ENCODE measurements around the gene ZMYM4.
"Not testable (repeated sequence)": the region's sequence is repeated elsewhere in the genome, so short reads cannot be mapped to it uniquely, and the experiment has no call there.

Gene ZMYM4

DNA sequence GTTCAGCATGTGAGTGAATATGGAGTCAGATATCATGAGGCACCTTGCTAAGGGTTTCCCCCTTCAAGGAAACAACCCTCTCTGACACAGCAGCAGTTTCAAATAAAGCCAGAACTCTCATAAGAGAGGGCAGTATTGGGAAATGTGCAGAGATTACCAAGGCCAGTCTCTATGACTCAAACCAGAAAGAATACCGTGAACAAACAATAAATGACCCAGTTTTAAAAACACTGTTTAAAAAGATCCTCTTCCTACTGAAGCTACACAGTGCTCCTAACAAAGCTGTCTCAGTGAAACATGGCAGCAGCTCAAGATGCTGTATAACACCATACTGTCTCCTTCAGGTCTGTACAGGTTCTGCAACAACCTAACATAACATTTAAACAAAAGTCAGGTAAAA is 186.1 kb downstream of the ZMYM4 start:
- peak overlapping the region in 1 of 5 donors; percentile 28 for H3K9ac ChIP-seq (ENCODE audit: low read length in 5 of 5)
- peaks cover 18 to 29% (median 26%) of the 10 kb centered on the region in 5 donors for H3K36me3 ChIP-seq (ENCODE audit: control insufficient read depth in 5 of 5, insufficient read depth in 5 of 5, low read length in 5 of 5)
- H3K9me3 ChIP-seq (ENCODE audit: control insufficient read depth in 5 of 5, low read length in 5 of 5) = no peaks in the 10 kb centered on the region
- H3K27me3 ChIP-seq (ENCODE audit: control insufficient read depth in 5 of 5, insufficient read depth in 4 of 5, low read length in 5 of 5) = no peaks in the 10 kb centered on the region
- peaks cover 13 to 38% (median 22%) of the 10 kb centered on the region in 5 donors for H3K4me1 ChIP-seq (ENCODE audit: control insufficient read depth in 5 of 5, insufficient read depth in 5 of 5, low read length in 5 of 5)
- H3K4me3 ChIP-seq (ENCODE audit: low read depth in 1 of 5, low read length in 5 of 5) = no peak overlapping the region
- H3K27ac ChIP-seq (ENCODE audit: low read depth, low read length) = no peak overlapping the region

DNA sequence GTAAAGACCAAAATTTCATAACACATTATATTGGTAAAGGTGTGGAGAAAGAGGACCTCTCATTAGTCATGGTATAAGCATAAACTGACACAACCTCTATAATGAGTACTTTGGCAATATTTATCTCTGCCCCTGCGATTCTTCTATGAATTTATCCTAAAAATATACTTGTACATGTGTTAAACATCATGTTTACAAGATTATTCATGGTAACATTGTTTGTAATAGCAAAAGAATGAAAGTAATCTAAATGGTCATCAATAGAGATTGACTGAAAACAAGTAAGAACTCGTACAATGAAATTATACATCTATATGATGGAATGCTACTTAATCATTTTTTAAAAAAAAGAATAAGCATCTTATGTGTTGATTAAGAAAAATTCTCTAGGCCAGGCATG is 192.3 kb downstream of the ZMYM4 start:
- Histone ChIP-seq H3K27me3 (ENCODE audit: control insufficient read depth in 5 of 5, insufficient read depth in 4 of 5, low read length in 5 of 5) (no peaks in the 10 kb centered on the region), H3K4me3 (ENCODE audit: low read depth in 1 of 5, low read length in 5 of 5) (no peak overlapping the region), H3K36me3 (ENCODE audit: control insufficient read depth in 5 of 5, insufficient read depth in 5 of 5, low read length in 5 of 5) (peaks cover 13 to 51% (median 39%) of the 10 kb centered on the region in 5 donors), H3K9ac (ENCODE audit: low read length in 5 of 5) (no peak overlapping the region), H3K9me3 (ENCODE audit: control insufficient read depth in 5 of 5, low read length in 5 of 5) (no peaks in the 10 kb centered on the region), H3K27ac (ENCODE audit: low read depth, low read length) (no peak overlapping the region), H3K4me1 (ENCODE audit: control insufficient read depth in 5 of 5, insufficient read depth in 5 of 5, low read length in 5 of 5) (no peaks in the 10 kb centered on the region)

DNA sequence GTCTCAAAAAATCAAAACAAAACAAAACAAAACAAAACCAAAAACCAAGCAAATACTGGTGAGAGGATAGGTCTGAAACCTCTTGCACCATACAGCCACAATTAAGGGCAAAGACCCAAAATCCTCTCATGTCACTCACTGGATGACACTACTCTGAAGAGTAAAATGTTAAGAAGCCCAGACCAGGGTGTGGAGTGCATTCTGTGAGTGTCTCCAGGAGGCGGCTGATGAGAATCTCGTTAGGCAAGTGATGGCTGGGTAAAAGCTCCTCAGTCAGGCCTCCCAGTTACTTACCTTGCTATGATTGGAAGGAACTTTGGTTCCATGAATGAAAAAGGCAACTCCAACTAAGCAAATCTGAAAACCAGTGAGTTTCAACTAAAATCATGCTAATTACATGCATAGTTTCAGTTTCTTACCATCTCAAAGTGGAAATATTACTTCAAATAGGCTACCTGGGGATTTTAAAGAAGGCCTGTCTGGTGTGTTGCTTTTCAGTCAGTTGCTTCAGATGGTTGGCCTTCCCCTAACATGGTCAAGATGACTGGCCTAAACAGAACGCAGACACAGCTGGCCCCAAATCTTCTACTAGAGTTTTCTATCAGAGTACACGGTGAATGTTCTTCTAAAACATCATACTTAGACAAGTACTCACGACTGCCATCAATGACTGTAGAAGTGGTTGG is 193.6 kb downstream of the ZMYM4 start:
- Histone ChIP-seq H3K4me3 (ENCODE audit: low read depth in 1 of 5, low read length in 5 of 5) (no peak overlapping the region), H3K27ac (ENCODE audit: low read depth, low read length) (no peak overlapping the region), H3K4me1 (ENCODE audit: control insufficient read depth in 5 of 5, insufficient read depth in 5 of 5, low read length in 5 of 5) (no peaks in the 10 kb centered on the region), H3K9ac (ENCODE audit: low read length in 5 of 5) (no peak overlapping the region), H3K27me3 (ENCODE audit: control insufficient read depth in 5 of 5, insufficient read depth in 4 of 5, low read length in 5 of 5) (no peaks in the 10 kb centered on the region), H3K36me3 (ENCODE audit: control insufficient read depth in 5 of 5, insufficient read depth in 5 of 5, low read length in 5 of 5) (peaks cover 17 to 48% (median 43%) of the 10 kb centered on the region in 5 donors), H3K9me3 (ENCODE audit: control insufficient read depth in 5 of 5, low read length in 5 of 5) (no peaks in the 10 kb centered on the region)

DNA sequence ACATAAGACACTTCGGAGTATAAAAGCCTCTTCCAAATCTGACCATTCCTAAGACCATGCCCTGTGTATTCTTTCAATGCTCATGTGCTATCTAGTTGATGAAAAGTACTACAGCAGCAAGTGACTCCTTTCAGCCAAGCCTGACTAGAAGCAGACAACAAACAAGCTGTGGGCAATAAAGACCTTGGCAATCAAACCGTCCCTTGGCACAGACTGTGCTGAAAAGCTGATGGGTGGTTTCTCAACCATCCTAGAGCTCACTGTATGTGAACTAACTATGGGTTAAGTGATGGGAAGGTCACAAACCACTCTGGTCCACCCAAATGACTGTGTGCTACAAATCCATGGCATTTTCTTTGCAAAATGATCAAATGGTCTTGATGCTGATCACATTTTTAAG is 194.7 kb downstream of the ZMYM4 start:
- peaks cover 17 to 46% (median 43%) of the 10 kb centered on the region in 5 donors for H3K36me3 ChIP-seq (ENCODE audit: control insufficient read depth in 5 of 5, insufficient read depth in 5 of 5, low read length in 5 of 5)

DNA sequence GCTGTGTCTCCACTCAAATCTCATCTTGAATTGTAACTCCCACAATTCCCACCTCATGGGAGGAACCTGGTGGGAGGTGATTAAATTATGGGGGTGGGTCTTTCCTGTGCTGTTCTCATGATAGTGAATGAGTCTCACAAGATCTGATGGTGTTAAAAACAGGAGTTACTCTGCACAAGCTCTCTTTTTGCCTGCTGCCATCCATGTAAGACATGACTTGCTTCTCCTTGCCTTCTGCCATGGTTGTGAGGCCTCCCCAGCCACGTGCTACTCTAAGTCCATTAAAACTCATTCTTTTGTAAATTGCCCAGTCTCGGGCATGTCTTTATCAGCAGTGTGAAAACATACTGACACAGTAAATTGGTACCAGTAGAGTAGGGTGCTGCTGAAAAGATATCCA is 195.2 kb downstream of the ZMYM4 start:
- peaks cover 18 to 46% (median 43%) of the 10 kb centered on the region in 5 donors for H3K36me3 ChIP-seq (ENCODE audit: control insufficient read depth in 5 of 5, insufficient read depth in 5 of 5, low read length in 5 of 5)
- not testable (repeated sequence) for H3K9me3 ChIP-seq (ENCODE audit: control insufficient read depth in 5 of 5, low read length in 5 of 5); H3K9ac ChIP-seq (ENCODE audit: low read length in 5 of 5); H3K4me3 ChIP-seq (ENCODE audit: low read depth in 1 of 5, low read length in 5 of 5); H3K27me3 ChIP-seq (ENCODE audit: control insufficient read depth in 5 of 5, insufficient read depth in 4 of 5, low read length in 5 of 5); H3K27ac ChIP-seq (ENCODE audit: low read depth, low read length); H3K4me1 ChIP-seq (ENCODE audit: control insufficient read depth in 5 of 5, insufficient read depth in 5 of 5, low read length in 5 of 5)

More for the DNA sequence above, 194.7 kb downstream of the ZMYM4 start:
- no peaks in the 10 kb centered on the region for H3K9me3 ChIP-seq (ENCODE audit: control insufficient read depth in 5 of 5, low read length in 5 of 5)
- H3K27ac ChIP-seq (ENCODE audit: low read depth, low read length) = no peak overlapping the region
- no peak overlapping the region for H3K9ac ChIP-seq (ENCODE audit: low read length in 5 of 5)
- H3K27me3 ChIP-seq (ENCODE audit: control insufficient read depth in 5 of 5, insufficient read depth in 4 of 5, low read length in 5 of 5) = no peaks in the 10 kb centered on the region
- H3K4me1 ChIP-seq (ENCODE audit: control insufficient read depth in 5 of 5, insufficient read depth in 5 of 5, low read length in 5 of 5) = no peaks in the 10 kb centered on the region
- H3K4me3 ChIP-seq (ENCODE audit: low read depth in 1 of 5, low read length in 5 of 5) = no peak overlapping the region

DNA sequence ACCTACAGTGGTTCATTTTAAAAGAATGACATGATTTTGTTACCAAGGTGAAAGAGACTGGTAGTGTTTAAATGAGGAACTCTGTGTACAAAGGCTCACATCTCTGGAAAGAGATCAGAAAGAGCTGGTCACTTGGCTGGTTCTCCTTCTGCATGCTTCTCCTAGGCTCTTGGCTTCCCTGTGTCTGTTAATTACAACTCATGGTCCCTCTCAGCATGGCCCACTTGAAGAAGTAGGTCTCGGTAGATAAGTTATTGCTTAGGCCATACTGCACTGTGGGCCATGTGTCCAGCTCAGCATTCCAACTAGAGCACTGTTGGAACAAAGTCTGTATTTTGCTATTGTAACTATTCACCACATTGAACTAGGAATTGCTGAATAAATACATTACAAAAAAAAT is 197.6 kb downstream of the ZMYM4 start:
- Histone ChIP-seq H3K9ac (ENCODE audit: low read length in 5 of 5) (no peak overlapping the region), H3K4me1 (ENCODE audit: control insufficient read depth in 5 of 5, insufficient read depth in 5 of 5, low read length in 5 of 5) (no peaks in the 10 kb centered on the region), H3K27me3 (ENCODE audit: control insufficient read depth in 5 of 5, insufficient read depth in 4 of 5, low read length in 5 of 5) (no peaks in the 10 kb centered on the region), H3K36me3 (ENCODE audit: control insufficient read depth in 5 of 5, insufficient read depth in 5 of 5, low read length in 5 of 5) (peaks cover 20 to 66% (median 56%) of the 10 kb centered on the region in 5 donors), H3K4me3 (ENCODE audit: low read depth in 1 of 5, low read length in 5 of 5) (no peak overlapping the region), H3K27ac (ENCODE audit: low read depth, low read length) (no peak overlapping the region), H3K9me3 (ENCODE audit: control insufficient read depth in 5 of 5, low read length in 5 of 5) (no peaks in the 10 kb centered on the region)

DNA sequence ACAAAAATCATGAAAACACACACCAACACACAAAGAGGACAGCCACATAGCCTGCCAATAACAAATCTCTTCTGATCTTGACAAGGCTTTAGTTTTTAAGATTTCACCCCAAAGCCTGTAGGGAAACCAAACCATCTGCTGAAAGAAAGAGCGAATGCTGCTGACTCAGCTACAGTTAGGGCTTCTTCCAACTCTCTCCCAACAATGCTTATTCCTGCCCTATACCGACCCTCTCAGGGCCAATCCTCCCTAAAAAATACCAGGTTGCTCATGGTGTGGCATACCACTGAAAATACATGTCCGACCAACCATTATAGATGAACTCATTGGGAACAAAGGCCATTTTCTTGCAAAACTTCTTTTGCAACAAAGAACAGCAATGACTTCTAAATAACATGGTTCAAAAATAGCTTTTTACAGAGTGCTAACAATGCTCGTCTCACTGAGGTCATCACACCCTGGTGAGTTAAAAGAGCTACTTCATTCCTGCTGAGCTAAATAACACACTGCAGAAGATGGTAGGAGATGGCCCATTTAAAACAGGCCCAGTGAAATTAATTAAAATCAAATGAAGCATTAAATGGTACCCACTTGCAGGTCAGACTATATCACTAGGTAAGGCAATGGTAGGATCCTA is 202.6 kb downstream of the ZMYM4 start:
- H3K36me3 ChIP-seq (ENCODE audit: control insufficient read depth in 5 of 5, insufficient read depth in 5 of 5, low read length in 5 of 5) = peaks cover 16 to 46% (median 31%) of the 10 kb centered on the region in 5 donors
- H3K4me3 ChIP-seq (ENCODE audit: low read depth in 1 of 5, low read length in 5 of 5) = no peak overlapping the region
- no peak overlapping the region for H3K27ac ChIP-seq (ENCODE audit: low read depth, low read length)
- no peaks in the 10 kb centered on the region for H3K4me1 ChIP-seq (ENCODE audit: control insufficient read depth in 5 of 5, insufficient read depth in 5 of 5, low read length in 5 of 5)
- no peaks in the 10 kb centered on the region for H3K9me3 ChIP-seq (ENCODE audit: control insufficient read depth in 5 of 5, low read length in 5 of 5)
- no peaks in the 10 kb centered on the region for H3K27me3 ChIP-seq (ENCODE audit: control insufficient read depth in 5 of 5, insufficient read depth in 4 of 5, low read length in 5 of 5)
- no peak overlapping the region for H3K9ac ChIP-seq (ENCODE audit: low read length in 5 of 5)
